Stimulated activated CD8-positive, alpha-beta memory T cell treated with anti-CD3 and anti-CD28 coated beads, Interleukin-12 subunit alpha, Interleukin-12 subunit beta, amount 100 ng/mL, for 24 hours (primary cell): ENCODE results near the gene AK8.

ENCODE experiments used
- DNase-seq: peaks from one replicate; pipeline ENCODE4 v3.0.0-alpha.2; 2020; ENCODE audit errors: extremely low read depth

The AK8 gene

GRCh38 chr9:132877824-132878694 lies at the start of gene AK8:
AK8 (minus strand) TSS chr9:132878284; CDS start chr9:132878255, 29 bp downstream.
- peak; percentile 26 for DNase-seq

GRCh38 chr9:132927704-132928103 lies 49.6 kb upstream of the AK8 start:
- no peak for DNase-seq

GRCh38 chr9:132923346-132923902 lies 45.3 kb upstream of the AK8 start:
- no peak for DNase-seq

GRCh38 chr9:132919614-132920268 lies 41.7 kb upstream of the AK8 start:
- DNase-seq, result no peak

GRCh38 chr9:132914924-132915323 lies 36.8 kb upstream of the AK8 start:
- DNase-seq, result no peak

GRCh38 chr9:132912131-132912530 lies 34.0 kb upstream of the AK8 start:
- DNase-seq, result no peak

GRCh38 chr9:132910376-132910775 lies 32.3 kb upstream of the AK8 start:
- no peak for DNase-seq

- DNase-seq, result no peak
Measured at GRCh38 chr9:132909311-132909710, 31.2 kb upstream of the AK8 start.

GRCh38 chr9:132908635-132909034 lies 30.6 kb upstream of the AK8 start:
- DNase-seq, result no peak

GRCh38 chr9:132905726-132906125 lies 27.6 kb upstream of the AK8 start:
- DNase-seq, result no peak

- DNase-seq, result no peak
Measured at GRCh38 chr9:132903574-132904492, 25.7 kb upstream of the AK8 start.

GRCh38 chr9:132901858-132902831 lies 24.1 kb upstream of the AK8 start:
- no peak for DNase-seq

- DNase-seq, result no peak
Measured at GRCh38 chr9:132898051-132898450, 20.0 kb upstream of the AK8 start.

- no peak for DNase-seq
Measured at GRCh38 chr9:132896906-132897305, 18.8 kb upstream of the AK8 start.

- DNase-seq, result no peak
Measured at GRCh38 chr9:132896264-132896663, 18.2 kb upstream of the AK8 start.

GRCh38 chr9:132894862-132895835 lies 17.1 kb upstream of the AK8 start:
- no peak for DNase-seq

GRCh38 chr9:132894346-132894745 lies 16.3 kb upstream of the AK8 start:
- no peak for DNase-seq

- no peak for DNase-seq
Measured at GRCh38 chr9:132892400-132892799, 14.3 kb upstream of the AK8 start.

- no peak for DNase-seq
Measured at GRCh38 chr9:132888151-132888550, 10.1 kb upstream of the AK8 start.
